Neural cell (in vitro differentiated cells): ENCODE data around the gene SMAD4. TPM values are rescaled to one million over a fixed set of nuclear protein-coding genes. Genes with fewer than 3 reads are reported as not detected.

Experiments used
- H2AFZ ChIP-seq: fragments of 200-600, 300-800 bp; sonication (generic), shearing (Covaris generic); 2 replicates; pipeline ENCODE4 v1.6.0; 2014; ENCODE audit warnings: low read depth, mild to moderate bottlenecking, antibody characterized with exemption, low read length, moderate library complexity
- H3F3A ChIP-seq: fragments of 200-600 bp; shearing (Covaris generic); 2 replicates; pipeline ENCODE4 v1.6.1; 2016; ENCODE audit warnings: mild to moderate bottlenecking, moderate library complexity, mixed read lengths, antibody characterized with exemption, low read length; ENCODE audit not compliant: insufficient read depth, poor library complexity, severe bottlenecking
- H3K27ac ChIP-seq: fragments of 200-600, 300-800 bp; sonication (generic), shearing (Covaris generic); 2 replicates; pipeline ENCODE4 v1.5.1; 2014; ENCODE audit warnings: mild to moderate bottlenecking, low read length, moderate library complexity
- H3K27me3 ChIP-seq: fragments of 300-800, 200-600 bp; sonication (generic), shearing (Covaris generic); 2 replicates; pipeline ENCODE4 v1.6.0; 2014; ENCODE audit warnings: mild to moderate bottlenecking, low read depth, low read length, moderate library complexity; ENCODE audit not compliant: insufficient read depth
- H3K36me3 ChIP-seq: fragments of 300-800, 200-600 bp; sonication (generic), shearing (Covaris generic); 2 replicates; pipeline ENCODE4 v1.5.1; 2014; ENCODE audit warnings: mild to moderate bottlenecking, antibody characterized with exemption, low read length, moderate library complexity; ENCODE audit not compliant: insufficient read depth
- H3K4me2 ChIP-seq: fragments of 300-800, 200-600 bp; sonication (generic), shearing (Covaris generic); 2 replicates; pipeline ENCODE4 v1.6.0; 2014; ENCODE audit warnings: mild to moderate bottlenecking, low read length
- H3K4me3 ChIP-seq: fragments of 300-800, 200-600 bp; sonication (generic), shearing (Covaris generic); 2 replicates; pipeline ENCODE4 v1.5.1; 2014; ENCODE audit warnings: mild to moderate bottlenecking, low read length, moderate library complexity
- H3K79me2 ChIP-seq: fragments of 200-600 bp; shearing (Covaris generic); replicated peaks from 2 replicates; pipeline ENCODE4 v1.6.0; 2014; ENCODE audit warnings: mild to moderate bottlenecking, low read length, moderate library complexity; ENCODE audit not compliant: insufficient read depth
- H3K9ac ChIP-seq: fragments of 300-800, 200-600 bp; sonication (generic), shearing (Covaris generic); 2 replicates; pipeline ENCODE4 v1.6.1; 2016; ENCODE audit warnings: mild to moderate bottlenecking, low read length, mixed read lengths
- H3K9me2 ChIP-seq: fragments of 200-600 bp; shearing (Covaris generic); 2 replicates; pipeline ENCODE4 v1.6.1; 2016; ENCODE audit warnings: mild to moderate bottlenecking, low read length, mixed read lengths; ENCODE audit not compliant: insufficient read depth
- H3K9me3 ChIP-seq: fragments of 200-600, 300-800 bp; sonication (generic), shearing (Covaris generic); 2 replicates; pipeline ENCODE4 v1.6.1; 2016; ENCODE audit warnings: mild to moderate bottlenecking, mixed run types, low read length, moderate library complexity, mixed read lengths
- H4K20me1 ChIP-seq: fragments of 200-600 bp; shearing (Covaris generic); 2 replicates; pipeline ENCODE4 v1.6.1; 2016; ENCODE audit warnings: mild to moderate bottlenecking, mixed run types; ENCODE audit not compliant: insufficient read depth
- CTCF ChIP-seq: fragments of 450-650 bp; IDR thresholded peaks from 2 replicates; pipeline ENCODE4 v1.5.1; 2014; ENCODE audit warnings: antibody characterized with exemption, mild to moderate bottlenecking, moderate library complexity; ENCODE audit not compliant: poor library complexity, severe bottlenecking
- EP300 ChIP-seq: fragments of 450-650 bp; conservative IDR thresholded peaks from 2 replicates; pipeline ENCODE4 v1.6.1; 2014; ENCODE audit warnings: antibody characterized with exemption, mild to moderate bottlenecking, moderate library complexity; ENCODE audit not compliant: poor library complexity, severe bottlenecking
- EZH2 ChIP-seq: fragments of 200-600, 300-800 bp; shearing (Covaris generic), sonication (generic); IDR thresholded peaks from 2 replicates; pipeline ENCODE4 v1.6.1; 2014; ENCODE audit warnings: antibody characterized with exemption, low read length, borderline replicate concordance, mild to moderate bottlenecking; ENCODE audit not compliant: insufficient read depth, poor library complexity, severe bottlenecking
- MXI1 ChIP-seq: fragments of 450-650 bp; conservative IDR thresholded peaks from 2 replicates; pipeline ENCODE4 v1.6.1; 2014; ENCODE audit warnings: antibody characterized with exemption, mild to moderate bottlenecking; ENCODE audit not compliant: poor library complexity, severe bottlenecking
- POLR2AphosphoS5 ChIP-seq: IDR thresholded peaks from 2 replicates; pipeline ENCODE4 v1.6.1; 2012
- RAD21 ChIP-seq: fragments of 450-650 bp; conservative IDR thresholded peaks from 2 replicates; pipeline ENCODE4 v1.6.1; 2014; ENCODE audit warnings: antibody characterized with exemption, mild to moderate bottlenecking, moderate library complexity
- SMC3 ChIP-seq: fragments of 450-650 bp; conservative IDR thresholded peaks from 2 replicates; pipeline ENCODE4 v1.6.1; 2014; ENCODE audit warnings: antibody characterized with exemption, mild to moderate bottlenecking, moderate library complexity; ENCODE audit not compliant: poor library complexity
- TAF1 ChIP-seq: IDR thresholded peaks from 2 replicates; pipeline ENCODE4 v1.6.1; 2012; ENCODE audit warnings: low read depth
- polyA plus RNA-seq: library from polyadenylated mRNA; depleted of rRNA; stranded (reverse); fragments of >200 nt; gene quantifications from 2 replicates; pipeline ENCODE4 v1.2.3, GENCODE V29; 2014

SMAD4 gene
- polyA plus RNA-seq, 1 donor from 2014 or later: 40.2 TPM

DNA sequence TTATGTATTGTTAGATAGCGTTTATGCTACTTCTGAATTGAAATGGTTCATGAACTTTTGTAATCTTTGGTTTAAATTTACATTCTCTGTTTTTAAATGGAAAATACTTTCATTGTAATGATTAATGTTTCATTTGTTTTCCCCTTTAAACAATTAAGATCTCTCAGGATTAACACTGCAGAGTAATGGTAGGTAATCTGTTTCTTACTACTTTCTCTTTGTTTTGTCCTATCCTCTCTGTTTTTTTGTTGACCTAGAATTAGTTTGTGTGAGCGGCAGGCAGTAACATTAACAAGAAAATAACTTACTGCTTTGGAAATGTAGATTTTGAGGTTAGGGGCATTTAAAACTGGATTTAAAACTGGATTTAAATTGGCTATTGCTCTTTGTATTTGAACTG lies 19.1 kb downstream of the SMAD4 start:
- no peak for TF ChIP-seq TAF1
- TF ChIP-seq EZH2: no peak
- Histone ChIP-seq H3K4me2 (no peak overlapping the region), H3K27me3 (no peaks in the 10 kb centered on the region), H4K20me1 (no peaks in the 10 kb centered on the region), H2AFZ (no peak overlapping the region), H3K4me3 (no peak overlapping the region), H3K36me3 (no peaks in the 10 kb centered on the region), H3K27ac (no peak overlapping the region), H3K9ac (no peak overlapping the region), H3F3A (peaks cover 4% of the 10 kb centered on the region), H3K79me2 (peaks cover 45% of the 10 kb centered on the region), H3K9me2 (no peaks in the 10 kb centered on the region), H3K9me3 (no peaks in the 10 kb centered on the region)

GRCh38 chr18:51051105-51051712 lies 21.2 kb downstream of the SMAD4 start:
- H3K4me2 ChIP-seq: no peak overlapping the region
- H2AFZ ChIP-seq: no peak overlapping the region
- H3K79me2 ChIP-seq: peaks cover 38% of the 10 kb centered on the region
- H3K27ac ChIP-seq: no peak overlapping the region
- H3K9ac ChIP-seq: no peak overlapping the region
- peaks cover 4% of the 10 kb centered on the region for H3F3A ChIP-seq
- no peaks in the 10 kb centered on the region for H3K9me3 ChIP-seq
- no peaks in the 10 kb centered on the region for H3K9me2 ChIP-seq
- H4K20me1 ChIP-seq: no peaks in the 10 kb centered on the region
- no peaks in the 10 kb centered on the region for H3K36me3 ChIP-seq
- no peak overlapping the region for H3K4me3 ChIP-seq
- TF ChIP-seq EZH2 (no peak), RAD21 (peak; percentile 81), CTCF (peak; percentile 85), SMC3 (peak; percentile 83), EP300 (no peak), TAF1 (no peak), MXI1 (no peak)
- H3K27me3 ChIP-seq: no peaks in the 10 kb centered on the region

GRCh38 chr18:51053814-51054213 lies 23.8 kb downstream of the SMAD4 start:
- Histone ChIP-seq H3K36me3 (no peaks in the 10 kb centered on the region), H3K9ac (no peak overlapping the region), H3K27me3 (no peaks in the 10 kb centered on the region), H2AFZ (no peak overlapping the region), H3K4me3 (no peak overlapping the region), H4K20me1 (no peaks in the 10 kb centered on the region), H3K4me2 (no peak overlapping the region), H3K9me2 (no peaks in the 10 kb centered on the region), H3K9me3 (no peaks in the 10 kb centered on the region), H3K79me2 (peaks cover 18% of the 10 kb centered on the region), H3F3A (peaks cover 2% of the 10 kb centered on the region), H3K27ac (no peak overlapping the region)
- no peak for TF ChIP-seq EZH2
- no peak for TF ChIP-seq CTCF
- no peak for TF ChIP-seq TAF1
- TF ChIP-seq MXI1: no peak
- TF ChIP-seq SMC3: no peak
- TF ChIP-seq POLR2AphosphoS5: no peak
